Small intestine (tissue), 7 donors: ENCODE results near the gene ITGA5. TPM values are rescaled to one million over a fixed set of nuclear protein-coding genes. Genes with fewer than 3 reads are reported as not detected.

Experiments
- DNase-seq, 2 donors: peaks; one replicate each; pipeline versions ENCODE4 v3.0.0 to v3.0.0-alpha.2; 2013
- FAIRE-seq: peaks from 2 replicates; lab custom pipeline; 2012; peaks lifted over from hg19 to GRCh38; lab: Jason Lieb, UNC
- H3K27ac ChIP-seq, 3 donors: one replicate each; pipeline ENCODE4 v1.5.1; 2013; ENCODE audit warnings: low read length in 2 of 3, mild to moderate bottlenecking in 2 of 3, control low read depth in 1 of 3, inconsistent platforms in 1 of 3, low read depth in 1 of 3, moderate library complexity in 1 of 3
- H3K27me3 ChIP-seq, 3 donors: one replicate each; pipeline ENCODE4 v1.6.1; 2013; ENCODE audit warnings: low read length in 3 of 3, inconsistent platforms in 1 of 3; ENCODE audit not compliant: control insufficient read depth in 3 of 3, insufficient read depth in 3 of 3
- H3K36me3 ChIP-seq, 3 donors: one replicate each; pipeline ENCODE4 v1.6.1; 2013; ENCODE audit warnings: low read length in 3 of 3, inconsistent platforms in 1 of 3, low read depth in 1 of 3, mild to moderate bottlenecking in 1 of 3, moderate library complexity in 1 of 3; ENCODE audit not compliant: control insufficient read depth in 3 of 3, insufficient read depth in 2 of 3
- H3K4me1 ChIP-seq, 3 donors: one replicate each; pipeline ENCODE4 v1.6.1; 2013; ENCODE audit warnings: low read length in 2 of 3, inconsistent platforms in 1 of 3, low read depth in 1 of 3, mild to moderate bottlenecking in 1 of 3, moderate library complexity in 1 of 3; ENCODE audit not compliant: control insufficient read depth in 3 of 3, insufficient read depth in 2 of 3
- H3K4me3 ChIP-seq, 3 donors: one replicate each; pipeline ENCODE4 v1.5.1; 2013; ENCODE audit warnings: low read length in 3 of 3, control low read depth in 1 of 3, inconsistent platforms in 1 of 3, low read depth in 1 of 3, mild to moderate bottlenecking in 1 of 3, moderate library complexity in 1 of 3
- H3K9me3 ChIP-seq, 2 donors: one replicate each; pipeline ENCODE4 v1.6.1; 2013; ENCODE audit warnings: low read depth in 1 of 2, low read length in 1 of 2; ENCODE audit not compliant: control insufficient read depth in 2 of 2, insufficient read depth in 1 of 2
- WGBS, 3 donors: extraction: QIAGEN DNeasy Blood & Tissue Kit; methylation state at CpG; one replicate each; pipeline ENCODE4 v1.1.7; 2013; 5-methylcytosine and 5-hydroxymethylcytosine counted together
- polyA plus RNA-seq, 4 donors: library from polyadenylated mRNA; stranded (reverse) in 3 of 4; unstranded in 1 of 4; fragments of 200-250 nt in 3 of 4; fragments of 120-200 nt in 1 of 4; gene quantifications; one replicate each; pipeline versions ENCODE4 v1.2.1 to v1.2.3, GENCODE V29; 2013
- donor health status: healthy with polysubstance abuse.
- donor health status: control.
- donor health status: control.
- donor health status: Bipolar disorder and iron deficiency.
- donor health status: healthy.

The ITGA5 gene
- polyA plus RNA-seq, 4 donors, result 1.8 to 60.7 (median 7.9) TPM

DNA sequence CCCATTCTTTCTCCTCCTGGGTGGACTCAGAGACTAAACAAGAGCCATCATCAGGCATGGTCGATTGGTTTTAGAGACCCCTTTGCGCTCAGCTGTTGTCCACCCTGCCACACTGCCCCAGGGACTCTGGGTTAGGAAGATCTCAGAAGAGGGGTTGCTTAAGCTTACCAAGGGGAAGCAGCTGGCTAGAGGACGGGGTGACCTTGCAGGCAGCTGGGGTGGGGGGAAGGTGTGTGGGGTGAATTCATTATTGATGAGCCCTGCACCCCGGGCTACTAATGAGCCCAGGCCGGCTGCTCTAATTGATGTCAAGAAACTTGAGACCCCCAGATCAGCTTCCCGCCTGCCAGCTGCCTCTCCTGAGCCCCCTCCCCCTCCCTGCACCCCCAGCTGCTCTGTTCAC is 25.9 kb downstream of the ITGA5 start:
- FAIRE-seq (no peak), DNase-seq (no peak)
- 56 to 75% (median 69%) methylated on average over 6 of the region's 6 CpGs for WGBS, 3 donors
- no peaks in the 10 kb centered on the region for H3K9me3 ChIP-seq
- H3K27me3 ChIP-seq, result peaks cover 0 to 9% (median 0%) of the 10 kb centered on the region in 3 donors
- H3K27ac ChIP-seq, result no peak overlapping the region
- H3K4me3 ChIP-seq, result no peak overlapping the region
- peaks cover 0 to 12% (median 4%) of the 10 kb centered on the region in 3 donors for H3K4me1 ChIP-seq
- H3K36me3 ChIP-seq, result peaks cover 0 to 17% (median 3%) of the 10 kb centered on the region in 3 donors

DNA sequence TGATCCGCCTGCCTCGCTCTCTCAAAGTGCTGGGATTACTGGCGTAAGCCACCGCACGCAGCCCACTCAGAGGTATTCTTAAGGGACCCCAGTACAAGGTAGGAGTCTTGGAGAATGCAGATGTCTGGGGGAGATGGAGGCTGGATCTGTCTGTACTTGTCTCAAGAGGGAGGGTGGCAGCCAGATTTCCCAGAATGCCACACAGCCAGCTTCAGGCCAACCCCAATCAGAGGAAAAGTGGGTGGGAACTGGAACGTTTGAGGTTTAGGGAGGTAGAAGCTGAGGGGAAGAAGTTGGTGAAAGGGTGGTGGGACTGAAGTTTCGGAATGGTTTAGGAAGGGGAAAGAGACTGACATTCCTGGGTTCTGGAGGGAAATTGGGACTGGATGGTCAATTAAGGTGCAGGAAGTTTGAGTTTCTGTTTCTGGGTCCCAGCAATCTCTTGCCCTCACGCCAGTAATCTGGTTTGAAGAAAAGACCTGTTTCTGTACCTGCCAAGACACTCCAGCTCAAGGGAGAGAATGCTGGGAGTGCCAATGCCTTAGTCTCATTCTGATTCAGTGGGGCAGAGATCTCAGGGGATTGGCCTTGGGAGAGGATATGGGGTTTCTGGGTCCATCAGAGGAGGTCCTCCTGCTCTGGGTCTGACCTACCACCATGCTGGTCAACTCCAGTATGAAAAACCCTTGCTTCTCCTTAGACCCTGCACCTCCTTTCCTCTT is 26.4 kb downstream of the ITGA5 start:
- Histone ChIP-seq H3K4me1 (peaks cover 0 to 14% (median 6%) of the 10 kb centered on the region in 3 donors), H3K9me3 (no peaks in the 10 kb centered on the region), H3K27me3 (peaks cover 0 to 9% (median 0%) of the 10 kb centered on the region in 3 donors), H3K4me3 (no peak overlapping the region), H3K36me3 (peaks cover 0 to 17% (median 3%) of the 10 kb centered on the region in 3 donors), H3K27ac (no peak overlapping the region)
- no peak for DNase-seq
- 73 to 83% (median 80%) methylated on average over 8 of the region's 8 CpGs for WGBS, 3 donors
- FAIRE-seq, result no peak

DNA sequence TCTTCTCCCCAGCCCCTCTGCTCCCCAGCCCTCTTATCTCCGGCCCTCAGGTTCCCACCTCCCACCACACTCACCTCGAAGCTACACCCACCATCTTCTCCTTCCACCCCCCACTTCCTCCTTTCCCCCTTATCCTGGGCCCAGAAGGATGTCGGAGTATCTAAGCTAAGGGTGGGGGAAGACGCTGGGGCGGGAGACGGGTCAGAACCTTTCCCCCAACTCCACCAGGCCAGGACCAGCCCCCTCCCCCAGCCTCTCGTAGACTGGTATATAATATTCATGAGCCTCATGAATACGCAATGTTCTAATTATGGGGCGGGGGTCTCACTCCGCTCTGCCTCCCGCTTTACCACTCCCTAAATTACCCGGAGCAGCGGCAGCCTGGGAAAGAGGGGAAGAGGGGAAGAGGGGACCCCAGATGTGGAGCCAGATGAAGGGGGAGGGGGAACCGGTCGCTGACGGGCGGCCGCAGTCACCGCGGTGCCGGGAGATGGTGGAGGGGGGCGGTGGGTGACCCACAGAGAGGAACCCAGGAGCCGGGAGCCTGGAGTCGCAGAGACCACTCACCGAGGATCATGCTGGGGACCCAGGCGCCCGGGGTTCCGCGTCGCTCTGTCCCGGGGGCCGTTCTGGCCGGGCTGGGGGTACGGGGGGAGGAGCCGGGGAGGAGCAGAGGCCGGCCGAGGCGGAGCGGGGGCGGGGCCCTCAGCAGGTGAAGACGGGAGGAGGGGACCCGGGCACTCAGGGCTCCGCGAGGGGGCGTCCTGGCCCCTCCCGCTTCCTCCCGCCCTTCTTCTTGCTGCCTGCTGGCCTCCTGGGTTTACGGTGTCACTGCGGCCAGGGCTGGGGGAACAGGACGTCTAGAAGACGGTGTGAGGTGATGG is 28.2 kb downstream of the ITGA5 start:
- peaks cover 0 to 6% (median 0%) of the 10 kb centered on the region in 3 donors for H3K36me3 ChIP-seq
- no peak for FAIRE-seq
- peaks cover 0 to 9% (median 0%) of the 10 kb centered on the region in 3 donors for H3K27me3 ChIP-seq
- no peaks in the 10 kb centered on the region for H3K9me3 ChIP-seq
- 13 to 22% (median 14%) methylated on average over 41 to 51 of the region's 51 CpGs for WGBS, 3 donors
- peaks cover 0 to 14% (median 6%) of the 10 kb centered on the region in 3 donors for H3K4me1 ChIP-seq
- peak overlapping the region in 2 of 3 donors; percentile 39 to 41 for H3K4me3 ChIP-seq
- DNase-seq, result peak; percentile 30 to 70
- no peak overlapping the region for H3K27ac ChIP-seq

DNA sequence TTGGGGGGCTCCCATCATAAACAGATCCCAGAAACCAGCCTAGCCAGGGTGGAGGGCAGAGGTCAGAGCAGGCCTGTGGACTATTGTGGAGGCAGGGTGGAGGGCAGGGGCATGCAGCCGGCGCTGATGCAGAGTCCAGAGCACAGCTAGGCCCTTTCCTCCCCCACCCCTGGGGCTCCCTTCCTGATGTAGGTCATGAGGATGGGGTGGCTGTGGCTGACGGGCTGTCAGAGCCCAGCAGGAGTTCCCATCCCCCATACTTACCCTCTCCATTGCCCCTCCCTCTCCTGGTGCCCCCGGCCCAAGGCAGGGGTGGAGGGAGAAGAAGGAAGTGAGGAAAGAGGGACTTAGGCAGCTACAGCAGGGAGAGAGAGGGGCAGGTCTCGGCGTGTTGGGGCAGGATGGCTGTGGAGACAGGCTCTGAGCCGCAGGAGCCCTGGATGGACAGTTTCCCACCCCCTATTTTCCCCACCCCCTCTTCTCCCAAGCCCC is 28.8 kb downstream of the ITGA5 start:
- peaks cover 0 to 18% (median 6%) of the 10 kb centered on the region in 3 donors for H3K4me1 ChIP-seq
- H3K9me3 ChIP-seq, result no peaks in the 10 kb centered on the region
- FAIRE-seq (no peak), DNase-seq (peak in 1 of 2 donors; percentile 26)
- no peak overlapping the region for H3K27ac ChIP-seq
- peaks cover 0 to 9% (median 0%) of the 10 kb centered on the region in 3 donors for H3K27me3 ChIP-seq
- no peak overlapping the region for H3K4me3 ChIP-seq
- H3K36me3 ChIP-seq, result peaks cover 0 to 2% (median 0%) of the 10 kb centered on the region in 3 donors
- WGBS, 3 donors, result 59 to 78% (median 59%) methylated on average over 5 to 7 of the region's 7 CpGs

DNA sequence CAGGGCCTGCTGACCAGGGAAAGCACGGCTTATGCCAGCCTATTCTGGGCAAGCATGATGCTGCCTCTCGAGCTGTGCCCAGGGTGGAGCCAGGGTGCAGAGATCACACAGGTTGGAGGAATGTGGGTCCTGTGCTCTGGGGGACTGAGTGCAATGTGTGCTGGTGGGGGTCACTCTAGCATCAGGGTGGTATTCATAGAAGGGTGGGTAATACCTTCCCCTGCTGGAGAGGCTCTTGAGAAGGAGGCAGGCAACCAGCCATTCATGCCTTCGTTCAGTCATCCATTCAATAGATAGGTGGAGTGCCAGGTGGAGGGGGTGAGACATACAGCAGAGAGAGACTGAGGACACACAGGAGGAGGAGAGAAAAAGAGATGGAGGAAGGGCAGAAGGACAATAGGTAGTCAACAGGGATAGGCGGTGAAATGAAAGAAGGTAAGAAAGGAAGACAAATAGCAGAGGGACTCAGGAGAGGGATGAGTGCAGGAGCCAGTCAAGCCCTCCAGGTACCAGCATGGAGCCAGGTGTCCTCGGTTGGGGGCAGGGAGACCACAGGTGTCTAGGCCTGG is 29.4 kb downstream of the ITGA5 start:
- H3K27ac ChIP-seq, result no peak overlapping the region
- no peak overlapping the region for H3K4me3 ChIP-seq
- no peaks in the 10 kb centered on the region for H3K36me3 ChIP-seq
- no peaks in the 10 kb centered on the region for H3K9me3 ChIP-seq
- WGBS, 3 donors, result 75 to 87% (median 85%) methylated on average over 5 of the region's 5 CpGs
- FAIRE-seq (no peak), DNase-seq (no peak)
- peaks cover 0 to 19% (median 6%) of the 10 kb centered on the region in 3 donors for H3K4me1 ChIP-seq
- H3K27me3 ChIP-seq, result peaks cover 0 to 9% (median 0%) of the 10 kb centered on the region in 3 donors

DNA sequence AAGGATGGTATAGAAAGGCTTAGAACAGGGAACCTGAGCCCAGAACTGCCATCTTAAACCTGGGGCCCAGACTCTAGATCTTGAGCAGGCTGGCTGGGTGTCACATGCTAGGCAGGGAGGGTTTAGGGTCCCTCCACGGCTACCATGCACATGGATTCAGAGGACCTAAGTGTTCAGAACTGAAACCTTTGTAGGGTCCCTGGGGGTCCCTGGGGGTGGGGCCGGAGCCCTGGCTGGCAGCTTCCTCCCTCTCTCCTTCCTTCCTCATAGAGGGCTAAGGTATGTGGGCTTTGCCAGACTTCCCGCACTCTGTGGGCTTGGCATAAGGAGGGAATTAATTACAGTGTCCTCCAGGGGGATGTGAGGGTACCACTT is 29.9 kb downstream of the ITGA5 start:
- FAIRE-seq (no peak), DNase-seq (no peak)
- 85 to 96% (median 88%) methylated on average over 3 of the region's 3 CpGs for WGBS, 3 donors
- Histone ChIP-seq H3K4me1 (peaks cover 0 to 19% (median 6%) of the 10 kb centered on the region in 3 donors), H3K4me3 (no peak overlapping the region), H3K27me3 (peaks cover 0 to 9% (median 0%) of the 10 kb centered on the region in 3 donors), H3K27ac (no peak overlapping the region), H3K36me3 (no peaks in the 10 kb centered on the region), H3K9me3 (no peaks in the 10 kb centered on the region)

DNA sequence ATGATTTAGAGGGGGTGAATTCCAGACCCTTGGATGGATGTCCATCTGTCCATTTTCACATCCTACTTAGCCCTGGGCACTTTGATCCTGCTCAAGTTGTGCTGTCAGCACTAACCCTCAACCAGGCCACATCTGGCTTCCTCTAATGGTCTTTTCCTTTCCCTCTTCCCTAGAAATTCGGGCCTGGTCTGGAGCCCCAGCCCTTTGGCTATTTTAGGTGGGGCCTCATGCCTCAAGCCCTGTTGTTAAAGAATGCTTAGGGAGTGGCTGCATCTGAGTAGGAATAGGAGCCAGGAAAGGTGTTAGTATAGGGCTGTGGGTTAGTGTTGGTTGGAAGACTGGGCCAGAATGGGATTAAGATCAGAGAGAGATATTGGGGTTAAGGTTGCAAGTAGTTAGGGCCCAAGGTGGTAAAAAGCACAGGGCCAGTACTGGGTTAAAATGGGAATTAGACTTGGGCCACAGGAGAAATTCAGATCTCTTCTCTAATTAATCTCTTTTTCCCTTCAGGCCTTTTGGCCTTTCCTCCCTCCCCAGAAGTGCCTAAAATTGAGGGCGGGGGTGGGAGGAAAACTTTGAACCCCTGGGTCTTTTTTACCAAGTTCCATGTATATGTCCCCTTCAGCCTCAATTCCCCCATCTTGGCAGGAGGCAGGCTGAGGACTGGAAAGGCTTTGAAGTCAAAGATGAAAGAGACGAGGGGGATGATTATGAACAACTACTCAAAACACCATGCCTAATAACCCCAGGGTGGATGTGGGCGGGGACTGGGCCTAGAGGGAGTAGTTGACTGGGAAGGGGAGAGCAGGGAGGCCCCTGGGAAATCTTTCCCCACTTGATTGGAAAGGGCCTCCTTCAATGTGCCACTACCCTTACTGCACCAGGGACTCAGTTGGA is 30.6 kb downstream of the ITGA5 start:
- Histone ChIP-seq H3K4me1 (peaks cover 0 to 19% (median 6%) of the 10 kb centered on the region in 3 donors), H3K27ac (peak overlapping the region in 1 of 3 donors; percentile 30), H3K4me3 (no peak overlapping the region), H3K9me3 (no peaks in the 10 kb centered on the region), H3K27me3 (peaks cover 0 to 9% (median 0%) of the 10 kb centered on the region in 3 donors), H3K36me3 (no peaks in the 10 kb centered on the region)
- FAIRE-seq (no peak), DNase-seq (no peak)
- 63 to 68% (median 64%) methylated on average over 4 of the region's 4 CpGs for WGBS, 3 donors
